Measurements from ENCODE around the gene KIAA0825.
"Not testable (repeated sequence)": the region's sequence is repeated elsewhere in the genome, so short reads cannot be mapped to it uniquely, and the experiment has no call there.

KIAA0825 gene

DNA sequence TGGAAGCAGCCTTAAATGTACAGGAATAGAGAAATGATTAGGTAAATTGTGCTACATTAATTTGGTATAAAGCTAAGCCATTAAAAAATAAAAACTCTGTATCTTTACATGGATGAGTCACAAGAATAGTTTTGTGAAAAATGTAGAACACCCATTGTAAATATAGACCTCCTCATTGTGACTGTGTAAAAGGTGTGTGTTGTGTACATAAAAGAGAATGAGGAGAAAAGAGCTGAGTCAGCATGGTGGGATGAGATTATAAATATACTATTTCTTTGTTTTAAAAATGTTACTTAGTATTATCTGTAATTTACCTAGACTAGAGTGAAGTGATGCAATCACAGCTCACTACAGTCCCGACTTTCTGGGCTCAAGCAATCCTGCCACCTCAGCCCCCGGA lies 250.5 kb downstream of the KIAA0825 start:
- no peak for DNase-seq

DNA sequence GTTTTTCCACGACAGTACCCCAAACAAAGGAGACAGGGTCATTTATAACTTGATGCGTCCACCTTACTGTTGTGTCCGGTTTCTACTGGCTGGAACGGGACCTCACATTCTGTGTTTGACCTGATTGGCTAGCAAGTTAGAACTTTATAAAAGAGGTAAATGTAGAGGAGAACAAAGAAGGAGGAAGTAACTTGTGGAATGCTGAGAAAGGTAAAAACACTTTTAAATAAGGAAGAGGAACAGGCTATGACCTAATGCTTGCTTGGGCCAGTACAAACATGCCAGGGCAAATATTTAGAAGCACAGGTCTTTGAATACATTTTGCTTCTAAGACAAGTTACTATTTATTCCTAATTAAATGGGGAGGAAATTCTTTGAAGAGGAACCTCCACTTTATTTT lies 251.6 kb downstream of the KIAA0825 start:
- DNase-seq = no peak

DNA sequence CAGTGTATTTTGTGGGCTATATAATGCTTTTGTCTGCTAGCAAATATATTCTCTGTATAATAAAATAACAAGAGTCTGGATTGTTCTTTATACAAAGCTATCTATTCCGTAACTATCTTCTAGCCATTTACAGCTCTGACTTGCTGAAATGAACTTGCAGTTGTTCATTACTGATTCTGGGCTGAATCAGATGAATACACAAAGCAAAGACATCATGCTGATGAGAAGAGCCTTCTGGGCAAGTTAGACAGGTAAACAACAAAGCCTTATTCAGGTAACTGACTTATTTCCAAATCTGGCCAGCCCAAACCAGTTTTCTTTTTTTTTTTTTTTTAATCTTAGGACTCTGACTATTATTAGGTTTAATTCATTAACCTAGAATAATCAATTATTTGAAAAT lies 255.5 kb downstream of the KIAA0825 start:
- no peak for DNase-seq

DNA sequence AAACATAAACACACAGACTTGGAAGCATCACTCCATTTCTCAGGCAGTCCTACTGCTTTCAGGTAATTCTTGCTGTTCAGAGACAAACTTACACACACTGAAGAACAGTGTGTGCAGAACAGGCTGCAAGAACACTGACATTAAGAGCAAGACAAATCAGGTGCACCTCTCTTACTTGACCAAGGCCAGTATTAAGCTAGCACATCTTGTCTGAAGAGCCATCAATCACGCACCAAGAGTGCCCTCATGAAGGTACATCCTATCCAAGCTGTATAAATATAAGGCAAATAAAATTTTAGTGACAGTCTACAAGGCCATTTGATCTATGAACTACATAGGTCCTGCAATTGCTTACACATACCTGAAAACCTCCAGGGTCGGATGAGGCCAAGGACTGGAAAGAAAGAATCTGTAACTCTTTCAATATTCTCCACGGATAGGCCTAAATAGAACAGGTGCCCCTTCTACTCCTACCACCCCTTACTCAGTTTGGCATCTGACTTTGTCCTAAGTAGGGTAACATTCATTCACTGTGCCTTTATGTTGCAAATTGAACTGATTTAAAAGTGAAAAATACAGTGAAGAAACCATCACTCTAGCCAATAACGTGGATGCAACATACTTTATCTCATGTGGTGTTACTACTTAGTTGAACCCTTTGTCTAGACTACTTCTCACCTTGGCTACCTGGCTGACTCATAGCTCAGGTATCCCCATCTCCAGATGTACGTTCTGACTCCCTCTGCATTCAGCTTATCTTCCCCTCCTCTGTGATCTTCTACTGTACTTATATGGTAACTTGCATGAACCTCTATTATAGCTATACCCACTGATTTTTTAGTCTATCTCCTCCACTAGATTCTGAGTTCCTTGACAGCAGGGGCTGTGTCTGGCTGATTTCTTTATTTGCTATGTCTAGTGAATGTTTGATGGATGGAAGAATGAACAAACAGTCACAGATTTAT lies 256.3 kb downstream of the KIAA0825 start:
- DNase-seq = no peak

DNA sequence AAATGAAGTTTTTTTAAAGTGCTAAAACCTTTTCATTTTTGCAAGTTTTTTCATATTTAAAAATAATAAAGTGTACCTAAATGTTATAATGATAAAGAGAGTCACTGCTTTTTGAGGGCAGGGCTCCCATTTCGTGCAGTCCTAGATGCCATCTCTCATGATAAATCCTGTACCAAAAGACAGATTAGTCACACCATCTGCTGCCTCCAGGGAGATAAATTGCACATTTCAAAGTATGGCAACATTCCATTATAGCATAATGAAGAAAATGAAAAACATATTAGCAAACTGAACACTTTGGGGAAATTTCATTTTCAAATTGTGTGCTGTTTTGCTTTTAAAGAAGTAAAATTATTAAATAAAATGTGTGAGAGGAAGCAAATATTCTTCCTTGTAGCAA lies 257.2 kb downstream of the KIAA0825 start:
- no peak for DNase-seq

DNA sequence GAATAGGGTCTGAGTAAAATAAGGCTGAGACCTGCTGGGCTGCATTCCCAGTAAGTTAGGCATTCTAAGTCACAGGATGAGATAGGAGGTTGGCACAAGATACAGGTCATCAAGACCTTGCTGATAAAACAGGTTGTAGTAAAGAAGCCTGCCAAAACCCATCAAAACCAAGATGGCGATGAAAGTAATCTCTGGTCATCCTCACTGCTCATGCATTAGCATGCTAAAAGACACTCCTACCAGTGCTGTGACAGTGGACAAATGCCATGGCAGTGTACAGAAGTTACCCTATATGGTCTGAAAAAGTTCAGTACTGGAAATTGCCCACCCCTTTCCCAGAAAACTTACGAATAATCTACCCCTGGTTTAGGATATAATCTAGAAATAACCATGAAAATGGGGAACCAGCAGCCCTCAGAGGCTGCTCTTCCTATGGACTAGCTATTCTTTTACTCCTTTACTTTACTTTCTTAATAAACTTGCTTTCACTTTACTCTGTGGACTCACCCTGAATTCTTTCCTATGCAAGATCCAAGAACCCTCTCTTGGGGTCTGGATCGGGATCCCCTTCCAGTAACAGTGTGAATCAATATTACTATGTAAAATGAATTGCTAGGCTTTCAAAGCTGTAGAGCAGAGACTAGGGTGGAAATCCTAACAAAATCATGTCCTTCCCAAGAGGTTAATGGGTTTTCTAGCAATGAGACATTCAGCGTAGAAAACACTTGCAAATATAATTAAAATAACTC lies 257.8 kb downstream of the KIAA0825 start:
- no peak for DNase-seq

DNA sequence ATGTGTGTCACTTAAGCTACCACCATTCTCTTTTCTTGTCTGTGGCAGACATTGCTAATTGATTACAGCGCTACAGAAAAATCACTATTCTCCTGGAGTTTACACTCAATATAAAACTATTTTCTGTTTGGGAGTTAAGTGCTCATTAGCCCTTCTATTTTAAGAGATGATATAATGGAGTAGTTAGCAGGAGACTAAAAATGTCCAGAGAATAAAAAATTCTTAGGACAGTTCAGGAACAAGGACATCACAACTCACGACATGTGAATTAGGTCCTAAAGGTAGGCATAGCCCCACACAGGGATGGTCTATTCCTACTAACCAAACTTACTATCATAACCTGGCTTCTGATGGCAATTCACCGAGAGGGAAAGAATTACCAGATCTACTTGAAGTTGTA lies 258.5 kb downstream of the KIAA0825 start:
- no peak for DNase-seq

DNA sequence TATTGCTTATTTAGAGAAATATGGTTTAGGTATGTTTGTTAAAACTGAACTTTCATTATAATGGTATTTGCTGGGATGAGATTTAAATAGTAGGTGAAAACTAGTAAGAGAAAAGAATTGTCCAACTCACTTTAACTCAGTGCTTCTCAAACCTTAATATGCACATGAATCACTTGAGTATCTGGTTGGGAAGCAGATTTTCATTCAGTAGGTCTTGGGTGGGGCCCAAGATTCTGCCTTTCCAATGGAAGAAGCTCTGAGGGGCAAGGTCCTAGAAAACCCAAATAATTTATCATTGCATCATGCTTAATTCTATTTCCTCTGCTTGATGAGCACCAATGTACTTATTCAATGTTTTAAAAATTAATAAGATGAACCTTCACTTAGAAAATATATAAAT lies 262.6 kb downstream of the KIAA0825 start:
- no peak for DNase-seq

DNA sequence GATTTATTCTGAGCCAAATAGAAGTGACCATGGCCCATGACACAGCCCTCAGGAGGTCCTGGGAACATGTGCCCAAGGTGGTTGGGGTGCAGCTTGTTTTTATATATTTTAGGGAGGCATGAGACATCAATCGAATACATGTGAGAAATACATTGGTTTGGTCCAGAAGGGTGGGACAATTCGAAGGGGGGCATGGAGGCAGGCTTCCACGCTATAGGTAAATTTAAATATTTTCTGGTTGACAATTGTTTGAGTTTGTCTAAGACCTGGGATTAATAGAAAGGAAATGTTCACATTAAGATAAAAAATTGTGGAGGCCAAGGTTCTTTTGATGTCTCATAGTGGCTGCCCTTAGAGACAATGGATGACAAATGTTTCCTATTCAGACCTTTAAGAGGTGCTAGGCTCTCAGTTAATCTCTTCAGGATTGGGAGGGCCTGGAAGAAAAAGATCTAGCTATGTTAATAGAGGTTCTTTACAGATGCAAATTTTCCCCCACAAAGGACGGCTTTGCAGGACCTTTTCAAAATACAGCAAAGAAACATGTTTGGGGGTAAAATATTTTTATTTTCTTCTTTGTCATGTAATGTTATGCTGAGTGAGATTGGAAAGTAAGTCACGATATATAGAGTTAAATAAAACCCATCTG lies 263.4 kb downstream of the KIAA0825 start:
- DNase-seq = not testable (repeated sequence)

DNA sequence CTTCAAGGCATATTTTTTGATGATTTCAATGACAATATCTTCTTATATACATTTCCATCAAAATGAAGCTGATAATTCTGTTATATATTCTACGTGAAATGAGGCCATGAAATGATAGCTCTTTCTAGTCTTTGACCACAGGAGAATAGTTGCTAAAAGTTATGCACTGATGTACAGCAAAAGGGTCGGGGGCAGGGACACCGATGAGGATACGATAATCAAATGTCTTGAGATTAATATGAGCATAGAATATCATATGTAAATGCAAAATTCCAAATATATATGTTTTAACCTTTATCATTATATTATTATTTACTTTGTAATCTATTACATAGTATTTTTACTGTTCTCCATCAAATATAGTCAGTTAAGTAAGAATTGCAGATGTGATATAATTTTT lies 264.8 kb downstream of the KIAA0825 start:
- no peak for DNase-seq

DNA sequence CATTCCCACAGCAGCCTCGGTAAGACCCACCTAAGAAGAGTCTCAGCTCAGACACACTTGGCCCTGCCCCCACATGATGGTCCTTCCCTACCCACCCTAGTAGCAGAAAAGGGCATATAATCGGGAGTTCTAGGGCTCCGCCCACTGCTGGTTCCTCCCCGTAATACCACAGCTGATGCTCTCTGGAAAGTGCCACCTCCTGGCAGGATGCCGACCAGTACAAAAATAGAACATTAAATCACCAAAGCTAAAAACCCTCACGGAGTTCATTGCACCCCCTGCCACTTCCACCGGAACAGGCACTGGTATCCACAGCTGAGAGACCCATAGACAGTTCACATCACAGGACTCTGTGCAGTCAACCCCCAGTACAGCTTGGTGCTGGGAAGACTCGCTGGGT lies 271.3 kb downstream of the KIAA0825 start:
- no peak for DNase-seq

DNA sequence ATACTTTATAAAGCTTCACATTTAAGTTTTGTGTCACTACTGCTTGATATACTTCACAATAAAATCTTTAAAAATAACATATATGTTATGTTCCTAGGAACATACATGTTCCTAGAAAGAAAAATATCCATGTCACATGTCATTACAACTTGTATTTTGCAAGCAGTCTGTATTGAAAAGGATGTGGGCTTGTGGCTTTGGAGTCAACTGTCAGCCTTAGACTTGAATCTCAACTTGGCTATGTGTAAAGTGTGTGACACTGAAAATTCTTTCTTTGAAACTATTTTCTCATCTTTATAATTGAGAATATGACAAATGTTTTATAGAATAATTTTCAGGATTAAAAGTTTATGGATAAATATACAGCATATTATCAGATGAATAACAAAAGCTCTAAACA lies 273.1 kb downstream of the KIAA0825 start:
- no peak for DNase-seq

DNA sequence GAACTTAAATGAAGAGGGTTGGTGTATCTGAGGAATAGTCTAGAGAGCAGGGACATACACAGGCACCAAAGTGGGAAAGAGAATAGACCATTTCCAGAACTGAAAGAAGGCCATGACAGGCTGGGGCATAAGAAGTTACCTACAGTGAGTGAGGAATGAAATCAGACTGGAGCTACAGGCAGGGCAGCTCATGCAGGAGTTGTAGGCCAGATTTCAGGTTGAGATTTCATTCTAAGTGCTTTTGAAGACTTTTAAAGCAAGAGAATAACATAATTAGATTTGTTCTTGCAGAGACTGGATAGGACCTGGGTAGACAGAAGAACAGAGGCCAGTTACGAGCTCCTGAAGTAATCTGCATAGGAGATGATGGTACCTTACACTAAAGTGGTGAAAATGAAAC lies 280.8 kb downstream of the KIAA0825 start:
- no peak for DNase-seq

DNA sequence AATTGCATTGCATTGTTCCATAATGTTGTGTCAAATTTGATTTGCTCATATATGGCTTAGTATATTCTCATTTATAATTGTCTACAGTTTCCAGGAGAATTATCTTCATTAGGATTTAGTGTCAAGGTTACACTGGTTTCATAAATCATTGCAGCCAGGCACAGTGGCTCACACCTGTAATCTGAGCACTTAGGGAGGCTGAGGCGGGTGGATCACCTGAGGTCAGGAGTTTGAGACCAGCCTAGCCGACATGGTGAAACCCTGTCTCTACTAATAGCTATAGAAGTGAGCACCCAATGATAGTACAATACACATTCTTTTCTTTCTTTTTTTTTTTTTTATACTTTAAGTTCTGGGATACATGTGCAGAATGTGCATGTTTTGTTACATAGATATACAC lies 282.5 kb downstream of the KIAA0825 start:
- no peak for DNase-seq

DNA sequence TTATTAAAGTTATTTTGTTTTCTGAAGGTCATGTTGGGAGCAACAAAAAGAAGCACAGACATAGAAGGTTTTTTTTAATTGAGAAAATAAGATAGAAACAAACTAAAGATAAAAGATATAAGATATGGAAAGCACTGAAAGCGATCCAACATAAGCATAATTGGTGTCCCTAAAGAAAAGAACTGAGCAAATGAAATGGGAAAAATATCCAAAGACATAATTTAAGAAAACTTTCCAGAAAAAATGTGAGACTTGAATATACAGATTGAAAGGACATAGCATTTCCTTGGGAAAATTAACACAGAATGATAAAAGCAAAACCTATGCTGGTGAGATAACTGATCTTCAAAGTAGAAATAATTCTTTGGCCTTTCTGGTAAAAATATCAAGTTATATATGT lies 289.3 kb downstream of the KIAA0825 start:
- DNase-seq = no peak

DNA sequence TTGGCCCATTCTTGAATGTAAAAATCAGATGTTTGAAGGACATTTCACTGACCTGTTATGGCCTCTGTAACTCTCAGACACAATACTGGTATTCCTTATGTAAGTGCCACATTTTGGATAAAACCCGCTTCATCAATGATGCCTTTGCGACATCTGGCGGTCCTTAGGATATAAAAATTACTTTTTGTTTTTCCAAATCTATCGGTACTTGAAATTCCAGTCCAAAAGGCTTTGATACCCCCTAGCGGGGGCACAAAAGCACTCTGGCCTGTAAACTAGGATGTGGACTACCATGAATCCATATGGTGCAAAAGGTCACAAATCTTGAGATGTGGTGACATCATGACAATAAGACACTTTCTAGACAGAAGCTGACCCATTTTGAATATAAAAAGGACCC lies 291.8 kb downstream of the KIAA0825 start:
- no peak for DNase-seq

DNA sequence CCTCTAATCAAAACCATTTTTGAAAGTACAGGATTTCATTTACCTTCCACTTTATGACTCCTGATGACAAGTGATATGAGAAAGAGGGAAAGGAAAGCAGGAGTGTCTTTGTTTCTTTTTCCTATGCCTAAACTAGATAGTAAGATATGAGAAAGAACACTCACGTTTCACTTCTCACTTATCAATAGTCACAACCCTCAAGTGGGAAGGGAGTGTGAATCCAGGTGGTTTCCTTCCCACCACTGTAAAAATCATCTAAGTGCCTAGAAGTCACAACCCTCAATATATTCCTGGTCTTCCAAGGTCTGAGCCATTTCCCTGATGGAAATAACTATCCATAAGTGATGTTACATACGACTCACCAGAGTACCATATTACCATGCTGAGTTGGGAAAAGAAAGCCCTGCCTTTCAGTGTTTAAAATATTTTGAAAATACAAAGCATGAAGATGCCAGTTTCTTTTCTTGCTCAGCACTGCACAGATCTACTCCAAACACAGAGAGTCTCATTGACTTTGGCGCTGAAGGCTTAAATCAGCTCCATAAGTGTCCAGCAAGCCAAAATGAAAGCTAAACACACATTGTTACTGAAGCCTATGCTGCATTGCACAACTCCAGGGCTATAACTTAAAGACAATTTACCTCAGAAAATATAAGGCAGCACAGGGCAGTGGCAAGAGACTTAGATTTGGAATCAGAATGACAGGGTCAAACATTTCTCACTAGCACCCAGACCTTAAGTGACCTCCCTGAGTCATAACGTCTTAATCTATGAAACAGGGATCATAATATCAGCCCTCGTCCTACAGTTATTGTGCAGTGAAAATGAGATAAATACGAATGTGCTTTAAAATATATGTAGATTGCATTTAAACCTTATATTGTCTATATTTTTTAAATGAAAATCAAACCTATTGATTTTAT lies 301.2 kb downstream of the KIAA0825 start:
- DNase-seq = no peak

DNA sequence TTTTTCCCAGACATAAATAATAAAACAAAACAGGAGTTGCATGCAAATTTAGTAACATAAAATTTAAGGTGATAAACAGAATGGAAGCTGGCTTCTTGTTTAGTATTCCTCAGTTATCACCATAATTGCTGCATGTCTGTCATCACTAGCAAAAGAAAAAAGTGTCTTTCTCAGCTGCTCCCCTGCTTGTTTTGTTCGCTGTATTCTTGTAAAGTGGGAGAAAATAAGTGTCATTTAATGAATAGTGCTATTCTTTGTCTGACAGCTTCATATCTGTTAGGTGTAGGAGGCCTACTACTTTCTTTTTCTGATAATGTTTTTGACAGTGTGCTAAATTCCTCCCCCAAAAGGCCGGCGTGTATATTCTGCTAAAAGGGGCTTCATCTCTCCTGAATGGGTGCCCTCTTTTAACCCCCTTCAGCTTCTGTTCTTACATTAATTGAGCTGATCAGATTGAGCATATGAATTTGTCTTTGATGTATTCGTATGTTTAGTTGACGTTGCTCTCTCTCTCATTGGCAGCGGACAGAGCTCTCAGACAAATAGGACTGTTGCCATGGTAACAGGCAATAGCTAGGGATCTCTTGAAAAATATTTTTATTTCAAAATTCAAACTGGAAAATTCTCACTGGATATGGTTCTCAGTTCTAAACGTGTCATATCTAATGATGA lies 303.8 kb downstream of the KIAA0825 start:
- DNase-seq = no peak

DNA sequence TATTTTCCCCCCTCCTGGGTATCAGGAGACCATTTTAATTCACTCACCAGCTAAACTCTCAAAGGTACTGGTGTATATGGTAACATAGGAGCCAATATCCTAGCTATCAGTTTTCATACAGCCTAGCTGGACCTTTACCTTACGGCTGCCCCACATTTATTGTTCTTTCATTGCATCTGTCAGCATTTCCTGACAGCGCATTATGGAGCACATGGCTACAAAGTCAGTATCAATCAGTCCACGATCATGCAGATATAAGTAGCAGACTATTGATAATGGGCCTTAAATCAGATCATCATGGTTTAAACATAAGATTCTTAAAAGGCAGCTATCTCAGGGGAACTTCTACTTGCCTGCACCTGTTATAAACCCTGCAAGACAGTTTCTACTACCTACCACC lies 304.7 kb downstream of the KIAA0825 start:
- no peak for DNase-seq

DNA sequence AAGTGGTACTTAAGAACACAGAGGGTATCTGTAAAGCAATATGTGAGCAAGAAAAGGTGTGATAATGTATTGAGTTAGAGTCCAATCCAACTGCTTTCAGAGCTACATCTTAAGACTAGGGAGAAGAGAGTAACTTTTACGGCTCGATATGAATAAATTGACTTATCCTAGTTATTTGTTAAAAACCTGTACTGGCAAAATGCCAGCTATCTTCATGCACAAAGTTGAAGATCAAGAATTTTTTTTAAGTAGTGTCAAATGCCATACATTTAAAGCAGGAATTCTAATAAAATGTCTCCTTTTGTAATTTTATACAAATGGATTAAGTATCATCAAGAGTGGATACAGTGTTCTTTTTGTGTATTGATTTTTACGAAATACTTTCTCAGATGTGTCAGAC lies 305.2 kb downstream of the KIAA0825 start:
- DNase-seq = no peak

DNA sequence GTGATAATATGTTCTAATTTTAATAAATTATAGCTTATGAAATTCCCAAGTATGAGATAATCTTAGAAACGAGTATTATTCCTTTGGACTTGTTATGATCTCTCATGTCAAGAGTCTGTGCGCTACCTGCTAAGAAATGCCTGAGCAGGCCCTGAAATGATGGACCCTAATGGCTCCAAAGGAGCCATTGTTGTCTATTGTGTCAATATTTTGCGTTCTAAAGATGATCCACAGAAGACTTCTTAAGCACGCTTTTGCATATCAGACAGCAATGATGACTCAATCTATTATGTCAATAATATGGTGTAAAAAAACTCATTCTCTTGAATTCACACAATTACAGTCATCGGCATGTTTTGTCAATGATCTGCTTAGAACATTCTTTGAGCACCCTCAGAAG lies 306.1 kb downstream of the KIAA0825 start:
- DNase-seq = no peak

DNA sequence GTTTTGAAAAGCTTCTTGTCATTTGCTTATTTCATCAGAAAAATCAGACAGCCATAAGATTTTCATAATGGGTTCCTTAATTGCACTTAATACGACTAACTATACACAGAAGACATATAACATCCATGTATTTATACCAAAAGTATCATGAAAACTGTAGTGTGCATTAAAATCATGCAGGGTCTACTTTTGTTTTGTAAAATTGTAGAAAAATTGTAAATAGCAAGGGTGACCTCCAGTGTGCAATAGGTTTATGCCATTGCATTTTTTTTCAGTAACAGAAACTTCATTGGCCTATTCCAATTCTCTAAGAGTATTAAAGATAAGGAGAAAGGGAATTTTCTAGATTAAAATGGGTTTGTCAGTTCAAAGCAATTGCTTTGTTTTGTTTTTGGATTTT lies 307.6 kb downstream of the KIAA0825 start:
- DNase-seq = no peak

All from COR-L47 (cell line).